ENCODE measurements around the gene BIN2.

The BIN2 gene

DNA sequence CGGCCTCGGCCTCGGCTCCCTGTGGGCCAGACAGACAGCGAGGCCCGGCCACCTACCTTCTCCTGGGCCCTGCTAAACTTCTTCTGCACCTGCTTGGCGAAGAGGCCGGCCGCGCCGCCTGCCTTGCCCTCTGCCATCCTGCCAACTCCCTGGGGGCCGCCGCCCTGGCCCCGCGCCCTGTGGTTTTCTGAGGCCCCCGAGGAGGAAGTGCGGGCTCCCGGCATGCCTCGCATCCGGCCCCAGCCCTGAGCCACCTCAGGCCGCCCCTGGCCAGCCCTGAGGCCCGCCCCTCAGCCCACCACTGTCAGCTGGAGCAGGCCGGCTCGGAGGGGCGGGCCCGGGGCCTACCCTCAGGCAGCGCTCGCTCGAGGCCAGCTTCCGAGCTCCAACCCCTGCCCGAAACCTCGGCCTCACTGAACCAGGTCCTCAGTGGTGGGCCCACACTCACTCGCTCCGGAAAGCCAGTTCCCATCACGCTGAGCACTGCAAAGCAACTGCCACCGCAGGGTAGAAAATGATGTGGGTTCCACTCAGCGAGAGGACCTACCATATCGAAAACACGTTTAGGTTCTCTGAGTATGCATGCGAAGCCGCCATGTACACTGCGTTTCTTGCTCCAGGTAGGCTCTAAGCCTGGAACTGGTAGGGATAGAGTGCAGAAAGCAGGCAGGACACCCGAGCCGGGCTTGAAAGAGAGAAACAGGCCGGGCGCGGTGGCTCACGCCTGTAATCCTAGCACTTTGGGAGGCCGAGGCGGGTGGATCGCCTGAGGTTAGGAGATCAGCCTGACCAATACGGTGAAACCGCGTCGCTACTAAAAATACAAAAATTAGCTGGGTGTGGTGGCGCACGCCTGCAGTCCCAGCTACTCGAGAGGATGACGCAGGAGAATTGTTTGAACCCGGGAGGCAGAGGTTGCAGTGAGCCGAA lies at the start of gene BIN2:
Gene BIN2 (minus strand): TSS at position 209 of the 930 bp plus-strand sequence. CDS start 72 bp downstream, at position 137.
- DNase-seq: no peak

DNA sequence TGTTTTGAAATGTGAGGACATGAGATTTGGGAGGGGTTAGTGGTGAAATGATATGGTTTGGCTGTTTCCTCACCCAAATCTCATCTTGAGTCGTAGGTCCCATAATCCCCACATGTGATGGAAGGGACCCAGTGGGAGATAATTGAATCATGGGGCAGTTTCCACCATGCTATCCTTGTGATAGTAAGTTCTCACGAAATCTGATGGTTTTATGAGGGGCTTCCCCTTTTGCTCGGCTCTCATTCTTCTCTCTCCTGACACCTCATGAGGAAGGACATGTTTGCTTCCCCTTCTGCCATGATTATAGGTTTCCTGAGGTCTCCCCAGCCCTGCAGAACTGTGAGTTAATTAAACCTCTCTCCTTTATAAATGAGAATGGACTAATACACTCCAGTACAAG lies 49.2 kb upstream of the BIN2 start:
- DNase-seq: no peak

- DNase-seq: no peak
Measured at GRCh38 chr12:51372021-51372420, 48.0 kb upstream of the BIN2 start.

GRCh38 chr12:51371295-51371953 lies 47.5 kb upstream of the BIN2 start:
- DNase-seq: peak; percentile 88

GRCh38 chr12:51370667-51371066 lies 46.7 kb upstream of the BIN2 start:
- DNase-seq: no peak

DNA sequence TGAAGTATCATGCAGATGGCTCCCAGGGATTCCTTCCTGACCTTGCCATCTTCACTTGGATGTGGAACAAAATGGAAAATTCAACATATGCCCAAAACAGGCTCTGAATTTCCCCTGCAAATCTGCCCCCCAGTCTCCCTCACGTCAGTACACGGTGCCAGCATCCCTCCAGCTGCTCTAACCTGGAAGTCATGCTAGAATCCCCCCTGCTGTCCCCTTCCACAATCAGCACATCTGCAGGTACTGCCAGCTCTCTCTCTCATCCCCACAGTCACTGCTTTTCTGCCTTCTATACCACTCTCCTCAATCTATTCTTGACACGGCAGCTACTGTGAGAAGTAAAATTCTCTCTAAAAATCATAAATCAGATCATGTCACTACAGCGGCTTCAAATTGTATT lies 45.6 kb upstream of the BIN2 start:
- DNase-seq: no peak

DNA sequence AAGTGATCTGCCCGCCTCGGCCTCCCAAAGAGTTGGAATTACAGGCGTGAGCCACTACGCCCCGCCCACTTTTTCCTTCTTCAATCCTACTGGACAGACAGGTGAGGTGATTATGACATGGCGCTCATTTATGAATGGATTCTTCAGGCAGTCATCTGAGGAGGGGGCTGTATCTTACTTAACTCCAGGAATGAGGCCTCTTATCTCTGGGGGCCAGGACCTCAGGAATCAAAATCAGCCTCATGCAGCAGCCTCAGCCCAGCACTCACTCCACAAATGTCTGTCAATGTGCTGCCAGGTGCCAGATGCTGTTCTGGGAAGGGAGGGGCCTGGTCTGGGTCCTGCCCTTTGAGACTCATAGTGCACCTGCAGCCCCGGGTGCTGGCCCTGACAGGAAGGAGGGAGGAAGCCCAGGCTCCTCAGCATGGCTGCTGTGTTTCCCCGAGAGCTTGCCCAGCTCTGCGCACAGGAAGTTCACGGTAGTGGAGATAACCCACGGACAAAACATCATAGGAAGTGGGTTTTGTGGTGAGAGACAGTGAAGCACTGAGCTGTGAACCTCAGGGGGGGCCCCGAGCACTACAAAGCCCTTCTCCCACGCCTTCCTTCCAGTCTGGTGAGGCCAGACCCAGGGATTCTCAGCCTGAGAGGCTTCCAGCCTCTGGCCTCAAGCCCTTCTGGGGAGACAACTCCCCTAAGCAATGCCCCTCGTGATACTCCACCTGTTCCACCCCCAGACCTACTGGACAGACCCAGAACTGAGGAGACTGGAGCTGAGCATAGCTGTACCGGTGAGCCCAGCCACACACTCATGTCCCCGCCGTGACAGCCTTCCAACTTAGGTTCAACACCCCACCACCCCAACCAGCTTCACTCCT lies 44.9 kb upstream of the BIN2 start:
- no peak for DNase-seq

DNA sequence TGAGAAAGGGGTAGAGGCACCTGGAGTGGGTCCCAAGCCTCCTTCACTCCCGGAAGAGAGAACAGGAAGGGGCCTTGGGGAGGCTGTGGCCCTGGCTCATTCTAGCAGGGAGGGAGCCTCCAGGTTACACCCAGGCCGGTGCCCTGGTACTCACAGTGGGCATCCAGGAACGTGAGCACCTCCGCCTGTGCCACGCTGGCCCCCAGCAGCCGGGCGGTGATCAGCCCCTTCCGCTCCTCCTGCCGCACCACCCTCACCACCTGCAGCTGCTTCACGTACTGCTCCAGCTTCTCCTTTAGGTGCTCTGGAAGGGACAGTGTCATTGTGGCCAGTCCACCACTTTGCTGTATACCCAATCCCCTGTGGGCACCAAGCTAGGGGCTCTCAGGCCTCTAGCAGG lies 41.3 kb upstream of the BIN2 start:
- no peak for DNase-seq

DNA sequence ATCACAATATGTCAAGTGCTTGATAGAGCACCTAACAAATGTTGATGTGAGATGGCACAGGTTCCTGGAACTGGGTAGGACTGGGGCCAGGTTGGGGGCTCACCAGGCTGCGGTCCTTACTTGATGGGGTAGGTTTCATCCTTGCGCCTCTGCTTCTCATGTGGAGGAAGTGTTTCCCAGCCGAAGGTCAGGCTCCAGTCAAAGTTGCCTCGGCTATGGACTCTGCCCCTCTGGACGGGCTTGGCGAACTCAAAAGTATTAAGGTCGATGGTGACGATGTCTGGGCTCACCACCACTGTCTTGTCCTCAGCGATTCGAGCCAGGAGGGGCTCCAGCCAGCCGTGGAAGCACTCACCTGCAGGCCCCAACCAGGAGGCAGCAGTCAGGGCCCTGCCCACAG lies 40.0 kb upstream of the BIN2 start:
- no peak for DNase-seq

DNA sequence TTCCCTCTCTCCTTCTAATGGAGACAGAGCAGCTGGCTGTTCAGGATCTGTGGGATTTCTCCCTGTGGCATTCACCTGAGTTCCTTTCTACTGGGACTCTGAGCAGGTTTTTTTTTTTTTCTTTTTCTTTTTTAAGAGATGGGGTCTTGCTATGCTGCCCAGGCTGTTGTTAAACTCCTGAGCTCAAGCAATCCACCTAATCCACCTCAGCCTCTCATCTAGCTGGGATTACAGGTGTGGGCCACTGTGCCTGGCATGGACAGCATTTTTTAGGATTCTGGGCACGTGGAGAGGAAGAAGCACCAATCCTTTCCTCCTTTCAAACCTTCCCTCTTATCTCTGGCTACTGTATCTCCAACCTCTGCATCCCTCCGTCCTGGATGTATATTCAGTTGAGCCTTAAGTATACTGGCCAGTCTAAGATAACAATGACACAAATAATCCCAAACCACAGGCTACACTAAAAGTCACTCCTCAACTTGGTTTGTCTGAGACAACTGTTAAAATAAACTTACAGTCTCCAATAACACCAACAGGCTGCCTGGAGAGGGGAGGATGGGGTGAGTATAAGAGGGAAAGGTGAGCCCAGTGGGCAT lies 38.9 kb upstream of the BIN2 start:
- DNase-seq: no peak

GRCh38 chr12:51362307-51362706 lies 38.3 kb upstream of the BIN2 start:
- DNase-seq: no peak

- no peak for DNase-seq
Measured at GRCh38 chr12:51361161-51362016, 37.4 kb upstream of the BIN2 start.

DNA sequence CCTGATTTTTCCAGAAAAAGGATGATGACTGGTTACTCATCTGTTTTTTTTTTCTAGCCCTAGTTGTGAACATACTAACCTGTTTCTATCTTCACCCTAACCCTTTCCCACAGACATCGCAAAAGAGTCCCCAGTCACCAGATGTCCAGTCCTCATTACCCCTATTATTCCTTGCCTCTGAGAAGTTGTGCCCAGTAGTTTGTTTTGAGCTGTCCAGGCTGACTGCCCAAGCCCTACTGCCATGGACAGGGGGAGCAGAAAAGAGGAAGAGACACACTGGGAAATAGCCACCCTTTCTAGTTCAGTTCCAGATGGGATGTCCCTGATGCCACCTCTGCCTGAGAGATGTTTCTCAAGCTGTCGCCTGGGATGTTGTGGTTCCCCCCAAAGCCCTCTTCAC lies 36.3 kb upstream of the BIN2 start:
- no peak for DNase-seq

- no peak for DNase-seq
Measured at GRCh38 chr12:51359851-51360250, 35.9 kb upstream of the BIN2 start.

GRCh38 chr12:51358496-51358895 lies 34.5 kb upstream of the BIN2 start:
- no peak for DNase-seq

- DNase-seq: no peak
Measured at GRCh38 chr12:51357374-51358047, 33.5 kb upstream of the BIN2 start.

DNA sequence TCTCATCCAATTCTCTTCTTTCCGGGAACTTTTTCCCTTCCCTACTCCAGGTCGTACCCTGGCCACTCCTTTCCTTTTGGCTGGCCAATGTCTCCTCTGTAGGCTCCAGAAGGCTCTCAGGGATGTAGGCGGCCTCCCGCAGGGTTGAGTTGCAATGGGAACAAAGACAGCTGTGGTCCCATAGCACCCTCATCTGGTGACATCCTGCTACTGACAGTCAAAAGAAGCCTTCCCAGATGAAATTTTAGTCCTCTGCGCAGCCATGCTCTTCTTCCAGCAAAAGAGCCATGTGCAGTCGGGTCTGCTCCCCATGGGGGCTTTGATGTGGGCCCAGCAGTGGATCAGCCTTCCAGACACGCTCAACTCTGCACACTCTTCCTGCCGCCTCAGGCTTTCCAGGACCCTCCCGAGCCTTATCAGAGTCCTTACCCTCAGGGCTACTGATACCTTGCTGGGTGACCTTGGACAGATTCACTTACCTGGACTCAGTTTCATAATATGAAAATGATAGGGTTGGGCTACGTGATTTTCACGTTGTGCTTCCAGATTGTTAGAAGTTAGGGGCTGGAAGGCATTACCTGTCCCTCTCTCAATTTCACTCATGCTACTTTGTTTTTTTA lies 28.0 kb upstream of the BIN2 start:
- DNase-seq: no peak

- DNase-seq: no peak
Measured at GRCh38 chr12:51349026-51349425, 25.1 kb upstream of the BIN2 start.

DNA sequence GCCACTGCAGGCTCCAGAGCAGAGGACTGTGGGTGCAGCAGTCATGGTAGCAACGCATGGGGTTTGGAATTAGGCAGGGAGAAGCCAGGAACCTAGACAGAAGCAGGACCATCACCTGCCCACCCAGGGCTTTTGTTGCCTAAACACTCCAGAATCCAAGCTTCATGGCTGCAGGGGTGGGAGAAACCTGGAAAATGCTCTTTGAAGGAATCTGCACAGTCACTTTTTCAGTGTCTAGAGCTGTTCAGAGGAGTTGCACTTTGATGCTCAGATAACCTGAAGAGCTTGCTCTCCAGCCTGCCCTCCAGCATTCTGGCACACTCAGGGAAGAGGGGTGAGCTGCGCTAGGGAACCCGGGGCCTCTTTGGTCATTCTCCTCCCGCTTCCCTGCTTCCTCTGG lies 24.1 kb upstream of the BIN2 start:
- DNase-seq: no peak

DNA sequence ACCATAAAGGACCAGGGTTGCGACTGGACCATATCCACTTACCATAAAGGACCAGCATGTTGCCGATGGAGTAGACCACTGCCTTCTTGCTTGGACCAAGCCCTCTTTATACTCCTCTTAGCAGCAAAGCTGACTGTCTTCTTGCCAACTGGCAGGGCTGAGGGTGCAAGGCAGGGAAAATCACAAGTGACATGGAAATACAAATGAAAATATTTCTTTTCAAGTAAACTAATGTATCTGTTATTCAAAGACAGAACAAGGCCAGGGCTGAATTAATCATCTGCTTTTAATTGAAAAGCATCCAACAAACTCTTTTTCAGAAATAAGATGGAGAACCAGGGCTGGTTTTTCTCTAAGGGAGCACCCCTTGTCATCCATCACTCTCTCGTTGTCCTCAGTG lies 22.6 kb upstream of the BIN2 start, which contains the start of gene CELA1:
Gene CELA1 (minus strand): TSS at position 99 of the 400 bp plus-strand sequence. CDS start 41 bp downstream, at position 58.
- no peak for DNase-seq

DNA sequence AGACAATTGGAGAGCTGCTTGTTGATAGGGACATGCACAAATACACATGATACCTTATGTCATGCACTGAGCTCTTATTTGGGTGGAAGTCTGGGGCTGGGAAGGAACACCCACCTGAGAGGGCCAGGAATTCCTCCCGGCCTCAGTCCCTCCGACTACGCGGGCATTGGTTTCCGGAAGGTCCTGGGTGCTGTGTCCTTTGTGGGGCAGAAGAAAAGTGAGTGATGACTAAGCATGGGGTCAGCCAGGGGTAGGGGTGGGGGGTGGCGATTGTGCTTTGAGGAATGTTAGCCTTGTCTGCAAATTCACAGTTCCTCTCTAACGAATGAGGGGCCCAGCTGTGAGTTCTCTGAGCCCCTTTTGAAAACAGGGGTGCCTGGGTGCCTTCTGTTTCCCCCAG lies 21.7 kb upstream of the BIN2 start:
- no peak for DNase-seq

All from T1000 (cell line).